SK-N-SH treated with all-trans-retinoic acid at 6 μM for 48 hours (cell line): ENCODE results near the gene RIMBP2.

ENCODE experiments used
- RARB ChIP-seq: fragments of 250-450 bp; sonication (Bioruptor Pico); IDR thresholded peaks from 2 replicates; pipeline ENCODE4 v1.8.0; 2021; ENCODE audit warnings: mild to moderate bottlenecking, moderate library complexity
- TOX ChIP-seq: fragments of 250-450 bp; sonication (Bioruptor Pico); IDR thresholded peaks from 2 replicates; pipeline ENCODE4 v1.8.0; 2021; ENCODE audit warnings: mild to moderate bottlenecking, moderate library complexity, borderline replicate concordance
- ZFP30 ChIP-seq: fragments of 450-650 bp; formaldehyde crosslinking; IDR thresholded peaks from 2 replicates; pipeline ENCODE4 v1.5.0; 2022; ENCODE audit warnings: mild to moderate bottlenecking, moderate library complexity
- TF ChIP-seq, protein P1 (sequence below): fragments of 250-450 bp; sonication (Bioruptor Pico); IDR thresholded peaks from 2 replicates; pipeline ENCODE4 v1.5.1; 2020; ENCODE audit warnings: low read depth, mild to moderate bottlenecking, moderate library complexity
- TF ChIP-seq, protein P2 (sequence below): fragments of 250-450 bp; sonication (Bioruptor Pico); IDR thresholded peaks from 2 replicates; pipeline ENCODE4 v1.5.1; 2021; ENCODE audit warnings: mild to moderate bottlenecking, moderate library complexity
- TF ChIP-seq, protein P3 (sequence below): fragments of 250-450 bp; sonication (Bioruptor Pico); IDR thresholded peaks from 2 replicates; pipeline ENCODE4 v1.8.0; 2020; ENCODE audit warnings: mild to moderate bottlenecking, moderate library complexity, borderline replicate concordance

DNA sequence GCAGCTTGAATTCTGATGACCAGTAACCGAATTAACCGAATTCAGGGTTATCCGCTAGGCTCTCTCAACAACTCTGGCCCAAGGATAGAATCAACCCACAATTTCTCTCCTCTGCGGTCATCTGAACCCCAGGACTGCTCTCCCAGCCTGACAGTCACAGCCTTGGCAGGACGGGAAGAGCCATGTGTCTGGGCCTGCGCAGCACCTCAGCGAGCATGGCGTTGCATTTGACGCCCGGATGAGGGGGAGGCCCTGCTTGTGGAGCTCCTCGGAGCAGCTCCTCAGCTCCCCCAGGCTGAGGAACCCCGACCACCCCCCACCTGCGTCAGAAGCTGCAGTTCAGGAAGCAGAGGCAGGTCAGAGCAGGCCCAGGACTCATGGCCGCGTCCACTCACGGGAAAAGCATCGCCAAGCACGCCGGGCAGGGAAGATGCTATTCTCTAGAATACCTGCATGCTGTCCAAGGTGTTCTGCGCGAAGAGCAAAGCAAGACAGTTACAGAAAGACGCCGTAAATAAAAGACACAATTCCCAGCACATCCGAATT, 247.3 kb downstream of the RIMBP2 start:
- TF ChIP-seq, protein P1, sequence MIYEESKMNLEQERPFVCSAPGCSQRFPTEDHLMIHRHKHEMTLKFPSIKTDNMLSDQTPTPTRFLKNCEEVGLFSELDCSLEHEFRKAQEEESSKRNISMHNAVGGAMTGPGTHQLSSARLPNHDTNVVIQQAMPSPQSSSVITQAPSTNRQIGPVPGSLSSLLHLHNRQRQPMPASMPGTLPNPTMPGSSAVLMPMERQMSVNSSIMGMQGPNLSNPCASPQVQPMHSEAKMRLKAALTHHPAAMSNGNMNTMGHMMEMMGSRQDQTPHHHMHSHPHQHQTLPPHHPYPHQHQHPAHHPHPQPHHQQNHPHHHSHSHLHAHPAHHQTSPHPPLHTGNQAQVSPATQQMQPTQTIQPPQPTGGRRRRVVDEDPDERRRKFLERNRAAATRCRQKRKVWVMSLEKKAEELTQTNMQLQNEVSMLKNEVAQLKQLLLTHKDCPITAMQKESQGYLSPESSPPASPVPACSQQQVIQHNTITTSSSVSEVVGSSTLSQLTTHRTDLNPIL (CRISPR knock-in tag), result no peak
- TF ChIP-seq, protein P2, sequence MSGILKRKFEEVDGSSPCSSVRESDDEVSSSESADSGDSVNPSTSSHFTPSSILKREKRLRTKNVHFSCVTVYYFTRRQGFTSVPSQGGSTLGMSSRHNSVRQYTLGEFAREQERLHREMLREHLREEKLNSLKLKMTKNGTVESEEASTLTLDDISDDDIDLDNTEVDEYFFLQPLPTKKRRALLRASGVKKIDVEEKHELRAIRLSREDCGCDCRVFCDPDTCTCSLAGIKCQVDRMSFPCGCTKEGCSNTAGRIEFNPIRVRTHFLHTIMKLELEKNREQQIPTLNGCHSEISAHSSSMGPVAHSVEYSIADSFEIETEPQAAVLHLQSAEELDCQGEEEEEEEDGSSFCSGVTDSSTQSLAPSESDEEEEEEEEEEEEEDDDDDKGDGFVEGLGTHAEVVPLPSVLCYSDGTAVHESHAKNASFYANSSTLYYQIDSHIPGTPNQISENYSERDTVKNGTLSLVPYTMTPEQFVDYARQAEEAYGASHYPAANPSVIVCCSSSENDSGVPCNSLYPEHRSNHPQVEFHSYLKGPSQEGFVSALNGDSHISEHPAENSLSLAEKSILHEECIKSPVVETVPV (CRISPR knock-in tag), result no peak
- TF ChIP-seq RARB, result no peak
- no peak for TF ChIP-seq ZFP30 (CRISPR knock-in tag)
- no peak for TF ChIP-seq TOX (CRISPR knock-in tag)
- TF ChIP-seq, protein P3, sequence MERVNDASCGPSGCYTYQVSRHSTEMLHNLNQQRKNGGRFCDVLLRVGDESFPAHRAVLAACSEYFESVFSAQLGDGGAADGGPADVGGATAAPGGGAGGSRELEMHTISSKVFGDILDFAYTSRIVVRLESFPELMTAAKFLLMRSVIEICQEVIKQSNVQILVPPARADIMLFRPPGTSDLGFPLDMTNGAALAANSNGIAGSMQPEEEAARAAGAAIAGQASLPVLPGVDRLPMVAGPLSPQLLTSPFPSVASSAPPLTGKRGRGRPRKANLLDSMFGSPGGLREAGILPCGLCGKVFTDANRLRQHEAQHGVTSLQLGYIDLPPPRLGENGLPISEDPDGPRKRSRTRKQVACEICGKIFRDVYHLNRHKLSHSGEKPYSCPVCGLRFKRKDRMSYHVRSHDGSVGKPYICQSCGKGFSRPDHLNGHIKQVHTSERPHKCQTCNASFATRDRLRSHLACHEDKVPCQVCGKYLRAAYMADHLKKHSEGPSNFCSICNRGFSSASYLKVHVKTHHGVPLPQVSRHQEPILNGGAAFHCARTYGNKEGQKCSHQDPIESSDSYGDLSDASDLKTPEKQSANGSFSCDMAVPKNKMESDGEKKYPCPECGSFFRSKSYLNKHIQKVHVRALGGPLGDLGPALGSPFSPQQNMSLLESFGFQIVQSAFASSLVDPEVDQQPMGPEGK, result no peak
